Measurements from ENCODE around the gene ANAPC16. TPM values are rescaled to one million over a fixed set of nuclear protein-coding genes. Genes with fewer than 3 reads are reported as not detected.

The ANAPC16 gene
- total RNA-seq, 1 experiment from 2014 or later, result 110 TPM

DNA sequence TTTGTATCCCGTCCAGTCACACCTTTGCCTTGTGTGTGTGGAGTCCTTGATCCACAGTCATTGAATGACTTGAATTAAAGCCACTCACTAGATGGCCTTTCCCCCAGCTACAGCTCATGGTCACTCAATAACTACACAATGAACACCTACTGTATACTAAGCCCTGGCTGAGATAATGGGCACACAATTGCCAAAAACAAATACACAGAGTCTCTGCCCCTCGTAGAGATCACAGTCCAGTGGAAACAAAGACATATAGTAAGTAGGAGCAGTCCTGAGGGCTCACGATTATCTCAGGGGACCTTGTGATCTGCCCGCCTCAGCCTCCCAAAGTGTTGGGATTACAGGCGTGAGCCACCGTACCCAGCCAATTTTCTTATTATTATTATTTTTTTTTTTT lies 35.8 kb downstream of the ANAPC16 start:
- no peak for DNase-seq (ENCODE audit: unreplicated experiment)
- Mint-ChIP-seq H3K9me3 (ENCODE audit: unreplicated experiment) (no peaks in the 10 kb centered on the region), H3K4me1 (ENCODE audit: insufficient read depth, unreplicated experiment) (peaks cover 47% of the 10 kb centered on the region), H3K4me3 (ENCODE audit: unreplicated experiment) (no peak overlapping the region), H3K27ac (ENCODE audit: low read depth, unreplicated experiment) (peak overlapping the region; percentile 79), H3K36me3 (ENCODE audit: insufficient read depth, unreplicated experiment) (peaks cover 6% of the 10 kb centered on the region), H3K27me3 (ENCODE audit: insufficient read depth, unreplicated experiment) (no peaks in the 10 kb centered on the region)
- POLR2A ChIA-PET, result interaction anchor here (1.5 to 27.1 kb wide), 4 partner anchors 9 to 23 kb away, joined by 3 to 902 read pairs (median 12); partner anchors contain the start of gene DDIT4
- BruUV-seq (replicated peaks), result no TSS peak
- TF ChIP-seq, protein P1, sequence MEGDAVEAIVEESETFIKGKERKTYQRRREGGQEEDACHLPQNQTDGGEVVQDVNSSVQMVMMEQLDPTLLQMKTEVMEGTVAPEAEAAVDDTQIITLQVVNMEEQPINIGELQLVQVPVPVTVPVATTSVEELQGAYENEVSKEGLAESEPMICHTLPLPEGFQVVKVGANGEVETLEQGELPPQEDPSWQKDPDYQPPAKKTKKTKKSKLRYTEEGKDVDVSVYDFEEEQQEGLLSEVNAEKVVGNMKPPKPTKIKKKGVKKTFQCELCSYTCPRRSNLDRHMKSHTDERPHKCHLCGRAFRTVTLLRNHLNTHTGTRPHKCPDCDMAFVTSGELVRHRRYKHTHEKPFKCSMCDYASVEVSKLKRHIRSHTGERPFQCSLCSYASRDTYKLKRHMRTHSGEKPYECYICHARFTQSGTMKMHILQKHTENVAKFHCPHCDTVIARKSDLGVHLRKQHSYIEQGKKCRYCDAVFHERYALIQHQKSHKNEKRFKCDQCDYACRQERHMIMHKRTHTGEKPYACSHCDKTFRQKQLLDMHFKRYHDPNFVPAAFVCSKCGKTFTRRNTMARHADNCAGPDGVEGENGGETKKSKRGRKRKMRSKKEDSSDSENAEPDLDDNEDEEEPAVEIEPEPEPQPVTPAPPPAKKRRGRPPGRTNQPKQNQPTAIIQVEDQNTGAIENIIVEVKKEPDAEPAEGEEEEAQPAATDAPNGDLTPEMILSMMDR (IDR thresholded peaks at IDR 0.05; ENCODE audit: unreplicated experiment), result no peak
- intact Hi-C loops (cut with micrococcal nuclease), result no loop called here
- CTCF ChIA-PET, result interaction anchor here (0.8 kb wide), 1 partner anchor 1701 kb away, joined by 3 read pairs; no protein-coding TSS in a partner anchor

DNA sequence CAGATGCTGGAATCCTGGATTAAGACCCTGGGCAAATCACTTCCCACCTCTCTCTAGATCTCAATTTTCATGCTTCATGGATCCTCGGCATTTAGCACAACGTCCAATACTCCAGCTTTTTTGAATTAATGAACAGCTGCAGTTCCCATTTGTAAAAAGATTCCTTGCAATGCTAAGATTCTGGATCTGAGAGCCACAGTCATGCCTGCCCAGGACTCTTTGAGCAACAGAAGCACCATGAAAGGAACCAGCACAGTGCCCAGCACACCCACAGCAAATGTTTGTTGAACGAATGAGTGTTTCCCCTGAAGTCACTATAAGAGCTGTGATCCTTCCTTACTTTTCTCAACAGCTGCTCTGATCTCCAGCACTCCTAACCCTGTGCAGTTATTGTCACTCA lies 37.2 kb downstream of the ANAPC16 start:
- H3K4me1 Mint-ChIP-seq (ENCODE audit: insufficient read depth, unreplicated experiment), result peaks cover 53% of the 10 kb centered on the region
- H3K27ac Mint-ChIP-seq (ENCODE audit: low read depth, unreplicated experiment), result peak overlapping the region; percentile 79
- intact Hi-C loops (cut with micrococcal nuclease), result no loop called here
- ChIA-PET POLR2A (interaction anchor here (0.7 to 27.1 kb wide), 11 partner anchors 8 to 82 kb away, joined by 3 to 902 read pairs (median 5); partner anchors contain the start of gene DDIT4), CTCF (interaction anchor here (0.6 to 4.5 kb wide), 4 partner anchors 22 to 127 kb away, joined by 3 to 23 read pairs (median 4); partner anchors contain the start of gene DDIT4)
- H3K9me3 Mint-ChIP-seq (ENCODE audit: unreplicated experiment), result no peaks in the 10 kb centered on the region
- no peak overlapping the region for H3K4me3 Mint-ChIP-seq (ENCODE audit: unreplicated experiment)
- H3K27me3 Mint-ChIP-seq (ENCODE audit: insufficient read depth, unreplicated experiment), result no peaks in the 10 kb centered on the region
- DNase-seq (ENCODE audit: unreplicated experiment), result no peak
- BruUV-seq (replicated peaks), result no TSS peak
- TF ChIP-seq, protein P1 (IDR thresholded peaks at IDR 0.05; ENCODE audit: unreplicated experiment), result no peak
- H3K36me3 Mint-ChIP-seq (ENCODE audit: insufficient read depth, unreplicated experiment), result peaks cover 6% of the 10 kb centered on the region

DNA sequence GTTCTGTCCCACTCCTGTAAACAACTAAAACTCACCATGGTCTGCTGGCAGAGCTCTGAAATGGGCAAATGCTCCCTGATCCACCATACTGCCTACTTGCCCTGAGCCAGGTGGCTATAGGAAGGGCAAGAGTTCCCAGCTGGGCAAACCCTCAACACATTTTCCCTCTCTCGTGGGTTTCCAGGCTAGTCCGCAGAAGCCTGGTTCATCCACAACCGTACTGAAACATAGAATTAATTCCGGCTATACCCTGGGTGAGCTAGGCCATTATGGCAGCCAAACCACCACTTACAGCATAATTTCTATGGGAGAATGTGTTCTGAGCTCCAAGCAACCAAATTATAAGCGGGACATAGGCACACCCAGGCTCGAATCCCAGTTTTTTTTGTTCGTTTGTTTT lies 37.8 kb downstream of the ANAPC16 start:
- no TSS peak for BruUV-seq (replicated peaks)
- Mint-ChIP-seq H3K36me3 (ENCODE audit: insufficient read depth, unreplicated experiment) (peaks cover 6% of the 10 kb centered on the region), H3K27me3 (ENCODE audit: insufficient read depth, unreplicated experiment) (no peaks in the 10 kb centered on the region), H3K4me3 (ENCODE audit: unreplicated experiment) (no peak overlapping the region), H3K9me3 (ENCODE audit: unreplicated experiment) (no peaks in the 10 kb centered on the region), H3K4me1 (ENCODE audit: insufficient read depth, unreplicated experiment) (peaks cover 47% of the 10 kb centered on the region), H3K27ac (ENCODE audit: low read depth, unreplicated experiment) (peak overlapping the region; percentile 79)
- POLR2A ChIA-PET, result interaction anchor here (1.1 to 27.1 kb wide), 10 partner anchors 8 to 82 kb away, joined by 3 to 902 read pairs (median 11); partner anchors contain the start of genes ANAPC16, ASCC1 and DDIT4
- intact Hi-C loops (cut with micrococcal nuclease), result no loop called here
- TF ChIP-seq, protein P1 (IDR thresholded peaks at IDR 0.05; ENCODE audit: unreplicated experiment), result no peak
- CTCF ChIA-PET, result interaction anchor here (0.6 to 4.5 kb wide), 7 partner anchors 21 to 127 kb away, joined by 3 to 23 read pairs (median 4); partner anchors contain the start of gene DDIT4
- no peak for DNase-seq (ENCODE audit: unreplicated experiment)

DNA sequence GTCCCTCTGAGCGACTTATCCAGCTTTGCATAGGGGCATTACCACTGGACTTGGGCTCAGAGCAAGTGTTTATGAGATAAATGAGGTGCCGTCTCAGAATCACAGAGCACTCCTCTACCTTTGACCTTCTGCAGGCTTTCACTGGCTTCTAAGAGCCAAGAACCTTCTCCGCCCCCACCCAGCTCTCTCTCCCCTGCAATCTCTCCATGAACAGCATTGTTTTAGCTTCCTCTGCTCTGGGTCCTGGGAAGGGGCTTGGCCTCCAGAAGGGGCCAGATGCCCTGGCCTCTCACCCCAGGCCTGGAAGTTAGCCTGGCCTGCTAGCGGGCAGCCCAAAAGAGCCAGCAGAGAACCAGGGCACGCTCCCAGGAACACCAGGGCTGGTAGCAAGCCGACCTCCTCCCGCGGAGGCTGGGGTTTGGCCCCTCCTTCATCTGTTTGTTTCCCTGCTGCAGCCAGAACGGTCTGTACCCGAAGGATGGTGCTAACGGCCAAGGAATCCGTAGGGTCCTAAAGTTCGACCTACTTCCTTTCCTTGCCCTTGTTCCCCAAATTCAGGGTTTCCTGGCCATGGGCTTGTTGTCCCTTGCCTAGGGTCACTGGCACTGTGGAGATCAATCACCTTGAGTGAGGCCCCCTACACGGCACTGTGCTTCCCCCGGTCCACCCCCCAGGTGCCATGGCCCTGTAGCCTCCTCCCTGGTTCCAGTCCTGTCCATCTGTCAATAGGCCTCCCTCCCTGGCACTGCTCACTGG lies 39.2 kb downstream of the ANAPC16 start:
- Mint-ChIP-seq H3K9me3 (ENCODE audit: unreplicated experiment) (no peaks in the 10 kb centered on the region), H3K4me1 (ENCODE audit: insufficient read depth, unreplicated experiment) (peaks cover 48% of the 10 kb centered on the region), H3K27me3 (ENCODE audit: insufficient read depth, unreplicated experiment) (no peaks in the 10 kb centered on the region), H3K4me3 (ENCODE audit: unreplicated experiment) (peak overlapping the region; percentile 46), H3K36me3 (ENCODE audit: insufficient read depth, unreplicated experiment) (no peaks in the 10 kb centered on the region), H3K27ac (ENCODE audit: low read depth, unreplicated experiment) (peak overlapping the region; percentile 88)
- TSS peak; percentile 45 for BruUV-seq (replicated peaks)
- TF ChIP-seq, protein P1 (IDR thresholded peaks at IDR 0.05; ENCODE audit: unreplicated experiment), result no peak
- DNase-seq (ENCODE audit: unreplicated experiment), result peak; percentile 93
- ChIA-PET CTCF (interaction anchor here (0.6 to 4.5 kb wide), 11 partner anchors 17 to 404 kb away, joined by 3 to 23 read pairs (median 4); partner anchors contain the start of genes DDIT4 and PSAP), POLR2A (interaction anchor here (0.6 to 27.1 kb wide), 21 partner anchors 9 to 84 kb away, joined by 3 to 902 read pairs (median 9); partner anchors contain the start of genes ANAPC16, ASCC1 and DDIT4)
- intact Hi-C loops (cut with micrococcal nuclease), result no loop called here
